Measurements from ENCODE around the gene AP5Z1. TPM values are rescaled to one million over a fixed set of nuclear protein-coding genes. Genes with fewer than 3 reads are reported as not detected.

The AP5Z1 gene
- total RNA-seq, 1 donor from 2014 or later = 44.4 TPM

DNA sequence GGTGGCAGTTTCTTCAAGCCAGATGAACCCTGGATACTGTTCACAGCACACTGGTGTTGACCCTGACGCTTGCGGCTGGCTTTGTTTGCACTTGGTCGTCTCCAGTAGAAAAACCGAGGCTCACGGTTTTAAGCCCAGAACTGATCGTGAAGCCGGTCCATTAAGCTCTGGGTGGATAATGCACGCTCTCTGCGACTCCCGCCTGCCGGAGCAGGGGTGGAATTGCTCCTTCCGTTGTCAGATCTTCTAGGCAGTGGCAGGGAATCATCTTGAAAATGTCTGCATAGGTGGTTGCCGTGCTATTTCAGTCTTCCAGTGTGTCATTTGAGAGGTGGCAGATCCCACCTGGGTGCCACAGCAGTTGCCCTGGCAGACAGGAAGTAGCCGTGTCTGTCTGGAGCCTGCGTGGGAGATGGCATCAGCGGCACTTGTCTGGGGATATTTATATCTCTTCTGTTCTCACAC, 35.9 kb upstream of the AP5Z1 start:
- intact Hi-C loops (cut with micrococcal nuclease) = no loop called here
- Mint-ChIP-seq H3K27ac (peak overlapping the region; percentile 86), H3K4me1 (peaks cover 57% of the 10 kb centered on the region), H3K4me3 (peak overlapping the region; percentile 83), H3K27me3 (no peaks in the 10 kb centered on the region), H3K36me3 (ENCODE audit: low read depth) (peaks cover 27% of the 10 kb centered on the region), H3K9me3 (no peaks in the 10 kb centered on the region)
- DNase-seq = peak; percentile 78

DNA sequence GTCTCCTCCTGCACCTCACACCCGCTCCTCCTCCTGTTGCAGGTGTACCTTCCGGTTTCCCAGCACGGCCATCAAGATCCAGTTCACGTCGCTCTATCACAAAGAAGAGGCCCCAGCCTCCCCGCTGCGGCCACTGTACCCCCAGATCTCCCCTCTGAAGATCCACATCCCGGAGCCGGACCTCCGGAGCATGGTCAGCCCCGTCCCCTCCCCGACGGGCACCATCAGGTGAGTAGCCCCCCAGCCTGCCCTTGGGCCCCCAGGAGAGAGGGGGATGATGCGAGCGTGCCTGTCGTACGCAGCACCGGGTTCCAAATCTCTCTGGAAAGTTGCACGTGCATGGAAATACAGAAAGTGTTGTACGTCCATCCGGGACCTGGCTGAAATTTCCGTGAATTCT, 34.6 kb upstream of the AP5Z1 start:
- no peak overlapping the region for H3K27ac Mint-ChIP-seq

DNA sequence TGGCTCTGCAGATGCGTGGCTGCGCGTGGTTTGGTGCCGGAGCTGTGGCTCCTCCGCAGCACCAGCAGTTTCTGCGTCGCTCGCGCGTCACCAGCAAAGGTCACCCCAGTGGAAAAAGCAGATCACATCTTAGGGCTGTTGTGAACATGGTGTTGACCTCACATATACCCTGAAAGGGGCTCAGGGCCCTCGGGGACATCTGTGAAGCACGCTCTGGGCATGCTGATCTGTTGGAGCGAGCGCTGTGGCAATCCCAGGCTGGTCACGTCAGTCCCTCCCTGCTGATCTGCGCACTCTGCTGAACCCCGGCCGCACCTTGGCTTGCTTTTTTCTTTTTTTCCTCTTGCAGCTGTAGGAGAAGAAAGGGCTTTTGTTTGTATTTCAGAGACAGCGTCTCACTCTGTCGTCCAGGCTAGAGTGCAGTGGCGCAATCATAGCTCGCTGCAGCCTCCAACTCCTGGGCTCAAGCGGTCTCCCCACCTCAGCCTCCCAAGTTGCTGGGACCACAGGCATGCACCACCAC, 33.3 kb upstream of the AP5Z1 start:
- Mint-ChIP-seq H3K4me1 (peaks cover 71% of the 10 kb centered on the region), H3K9me3 (no peaks in the 10 kb centered on the region), H3K27me3 (no peaks in the 10 kb centered on the region), H3K27ac (peak overlapping the region; percentile 4), H3K36me3 (ENCODE audit: low read depth) (peaks cover 27% of the 10 kb centered on the region), H3K4me3 (no peak overlapping the region)
- DNase-seq = no peak
- intact Hi-C loops (cut with micrococcal nuclease) = no loop called here

More for the DNA sequence above, 34.6 kb upstream of the AP5Z1 start:
- H3K4me1 Mint-ChIP-seq = peaks cover 65% of the 10 kb centered on the region
- no peak overlapping the region for H3K4me3 Mint-ChIP-seq
- intact Hi-C loops (cut with micrococcal nuclease) = no loop called here
- H3K36me3 Mint-ChIP-seq (ENCODE audit: low read depth) = peaks cover 24% of the 10 kb centered on the region
- no peaks in the 10 kb centered on the region for H3K27me3 Mint-ChIP-seq
- DNase-seq = no peak
- H3K9me3 Mint-ChIP-seq = no peaks in the 10 kb centered on the region

DNA sequence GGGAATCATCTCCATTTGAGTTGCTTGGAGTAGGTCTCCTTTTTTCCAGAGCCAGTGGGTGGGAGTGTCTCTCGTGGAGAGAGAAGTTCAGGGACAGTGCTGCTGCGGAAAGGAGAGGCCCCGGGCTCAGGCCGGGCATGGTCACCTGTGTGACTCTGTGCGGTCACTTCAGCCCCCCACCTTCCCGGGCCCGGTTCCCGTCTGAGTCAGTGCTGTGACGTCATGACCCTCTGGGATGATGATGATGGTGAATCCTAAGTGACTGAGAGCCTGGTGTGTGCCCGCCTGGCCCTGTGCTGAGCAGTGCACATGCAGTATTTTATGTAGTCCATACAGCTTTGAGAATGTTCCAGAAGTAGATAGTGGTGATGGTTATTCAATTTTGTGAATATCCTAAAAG, 32.6 kb upstream of the AP5Z1 start:
- Mint-ChIP-seq H3K4me3 (no peak overlapping the region), H3K36me3 (ENCODE audit: low read depth) (peaks cover 32% of the 10 kb centered on the region)

DNA sequence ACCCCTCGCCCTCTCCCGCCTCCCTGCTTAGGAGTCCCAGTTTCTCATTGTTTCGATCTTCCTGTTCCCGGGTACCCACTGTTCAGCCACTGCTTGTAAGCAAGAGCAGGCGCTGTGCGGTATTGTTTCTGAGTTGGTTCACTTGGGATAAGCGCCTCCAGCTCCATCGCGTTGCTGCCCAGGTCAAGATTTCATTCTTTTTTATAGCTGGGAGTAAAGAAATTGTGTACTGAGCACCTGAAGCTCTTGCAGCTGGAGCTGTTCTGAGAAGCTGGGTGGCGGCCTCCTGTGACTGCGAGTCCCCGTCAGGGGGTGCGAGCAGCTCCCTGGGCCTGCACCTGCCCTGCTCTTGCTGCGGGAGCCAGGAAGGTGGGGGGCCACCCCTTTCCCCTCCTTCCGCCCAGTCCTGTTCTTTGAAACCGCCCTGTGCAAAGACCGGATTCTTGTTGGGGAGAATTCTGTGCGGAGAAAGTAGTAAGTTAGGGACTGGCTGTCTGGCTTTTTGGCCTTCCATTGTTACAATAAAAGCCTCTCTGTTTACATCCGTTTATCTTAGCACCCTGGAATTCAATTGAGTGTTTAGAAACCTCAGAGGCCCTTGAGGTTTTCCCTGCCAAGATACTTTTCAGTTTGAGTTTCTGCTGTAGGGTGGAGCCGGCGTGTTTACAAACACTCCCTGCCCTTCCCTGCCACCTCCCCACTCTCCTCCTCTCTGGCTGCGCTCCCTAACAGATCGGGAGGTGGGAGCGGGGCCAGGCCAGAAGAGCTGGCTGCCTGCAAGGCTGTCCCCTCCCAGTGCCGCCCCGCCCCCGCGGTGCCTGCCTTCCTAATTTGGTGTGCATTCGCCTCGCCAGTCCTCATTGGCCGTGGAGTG, 30.8 kb upstream of the AP5Z1 start:
- Mint-ChIP-seq H3K4me1 (peaks cover 66% of the 10 kb centered on the region), H3K9me3 (no peaks in the 10 kb centered on the region), H3K36me3 (ENCODE audit: low read depth) (peaks cover 40% of the 10 kb centered on the region), H3K4me3 (peak overlapping the region; percentile 89), H3K27me3 (no peaks in the 10 kb centered on the region), H3K27ac (peak overlapping the region; percentile 94)
- peak; percentile 95 for DNase-seq
- intact Hi-C loops (cut with micrococcal nuclease) = loop anchor here (1.0 kb wide), 3 partner anchors 19 to 103 kb away; no protein-coding TSS in a partner anchor

More for the DNA sequence above, 32.6 kb upstream of the AP5Z1 start:
- Mint-ChIP-seq H3K27ac (peak overlapping the region; percentile 94), H3K27me3 (no peaks in the 10 kb centered on the region), H3K4me1 (peaks cover 70% of the 10 kb centered on the region), H3K9me3 (no peaks in the 10 kb centered on the region)
- intact Hi-C loops (cut with micrococcal nuclease) = no loop called here
- DNase-seq = no peak

DNA sequence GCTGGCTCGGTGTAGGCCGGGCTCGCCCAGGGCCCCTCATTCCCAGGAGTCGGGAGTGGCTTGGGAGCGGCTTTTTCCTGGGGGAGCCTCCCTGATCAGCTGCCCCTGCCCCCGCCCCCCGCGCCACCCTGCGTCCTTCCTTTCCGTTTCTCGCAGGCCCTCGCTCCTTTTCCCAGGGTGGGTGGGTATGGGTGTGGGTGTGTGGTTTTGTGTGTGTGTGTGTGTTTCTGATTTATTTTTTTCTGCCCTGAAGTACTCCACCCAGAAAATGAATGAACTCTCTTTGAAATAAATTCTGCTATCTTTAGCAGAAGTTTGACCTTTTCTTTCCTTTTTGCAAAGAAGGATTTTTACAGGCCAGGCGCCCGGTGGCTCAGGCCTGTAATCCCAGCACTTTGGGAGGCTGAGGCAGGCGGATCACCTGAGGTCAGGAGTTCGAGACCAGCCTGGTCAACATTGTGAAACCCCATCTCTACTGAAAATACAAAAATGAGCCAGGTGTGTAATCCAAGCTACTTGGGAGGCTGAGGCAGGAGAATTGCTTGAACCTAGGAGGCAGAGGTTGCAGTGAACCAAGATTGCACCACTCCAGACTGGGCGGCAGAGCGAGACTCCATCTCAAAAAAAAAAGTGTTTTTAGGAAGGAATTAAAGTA, 30.0 kb upstream of the AP5Z1 start:
- Mint-ChIP-seq H3K4me3 (peak overlapping the region; percentile 89), H3K4me1 (peaks cover 63% of the 10 kb centered on the region), H3K27me3 (no peaks in the 10 kb centered on the region), H3K36me3 (ENCODE audit: low read depth) (peaks cover 37% of the 10 kb centered on the region), H3K9me3 (no peaks in the 10 kb centered on the region), H3K27ac (peak overlapping the region; percentile 94)
- intact Hi-C loops (cut with micrococcal nuclease) = loop anchor here (1.0 kb wide), 2 partner anchors 61 to 104 kb away; no protein-coding TSS in a partner anchor
- DNase-seq = no peak

DNA sequence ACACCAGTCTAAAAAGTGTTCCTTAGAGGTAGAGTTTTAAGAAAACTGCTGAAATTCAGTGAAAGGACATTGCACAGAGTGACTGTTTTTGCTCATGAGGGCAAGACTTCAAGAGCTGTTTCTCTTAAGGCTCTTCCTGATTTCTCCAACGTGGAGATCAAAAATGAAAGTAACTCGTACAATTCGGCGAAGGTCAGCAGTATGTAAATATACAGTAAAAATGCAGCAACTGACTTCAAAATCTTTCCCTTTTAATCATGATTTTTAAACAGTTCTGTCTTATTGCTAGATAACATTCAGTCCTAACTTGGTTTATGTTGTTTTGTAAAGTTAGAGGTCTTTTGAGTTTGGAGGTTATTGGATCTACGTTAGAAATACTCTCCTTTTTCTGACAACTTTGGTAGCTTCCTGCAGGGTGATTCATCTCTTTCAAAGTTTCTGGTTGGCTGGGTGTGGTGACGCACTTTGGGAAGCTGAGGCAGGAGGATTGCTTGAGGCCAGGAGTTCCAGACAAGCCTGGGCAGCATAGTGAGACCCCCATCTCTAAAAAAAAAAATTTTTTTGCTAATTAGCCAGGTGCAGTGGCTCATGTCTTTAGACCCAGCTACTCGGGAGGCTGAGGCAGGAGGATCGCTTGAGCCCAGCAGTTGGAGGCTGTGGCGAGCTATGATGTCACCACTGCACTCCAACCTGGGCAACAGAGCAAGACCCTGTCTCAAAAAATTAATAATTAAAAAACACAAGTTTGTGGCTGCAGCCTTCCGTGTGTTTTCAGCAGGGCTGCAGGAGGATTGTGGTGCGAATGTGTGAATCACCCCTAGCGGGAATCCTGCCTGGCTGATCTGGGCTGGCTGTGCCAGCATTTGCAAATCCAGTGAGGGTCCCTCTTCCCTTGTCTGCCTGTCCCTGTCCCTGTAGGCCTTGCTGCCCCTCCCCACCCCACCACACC, 29.2 kb upstream of the AP5Z1 start:
- peak; percentile 80 for DNase-seq
- H3K27ac Mint-ChIP-seq = peak overlapping the region; percentile 94
- H3K9me3 Mint-ChIP-seq = no peaks in the 10 kb centered on the region
- H3K4me3 Mint-ChIP-seq = peak overlapping the region; percentile 89
- H3K27me3 Mint-ChIP-seq = no peaks in the 10 kb centered on the region
- H3K36me3 Mint-ChIP-seq (ENCODE audit: low read depth) = peaks cover 34% of the 10 kb centered on the region
- H3K4me1 Mint-ChIP-seq = peaks cover 63% of the 10 kb centered on the region
- intact Hi-C loops (cut with micrococcal nuclease) = loop anchor here (1.0 kb wide), 3 partner anchors 29 to 105 kb away; partner anchors contain the start of gene AP5Z1

DNA sequence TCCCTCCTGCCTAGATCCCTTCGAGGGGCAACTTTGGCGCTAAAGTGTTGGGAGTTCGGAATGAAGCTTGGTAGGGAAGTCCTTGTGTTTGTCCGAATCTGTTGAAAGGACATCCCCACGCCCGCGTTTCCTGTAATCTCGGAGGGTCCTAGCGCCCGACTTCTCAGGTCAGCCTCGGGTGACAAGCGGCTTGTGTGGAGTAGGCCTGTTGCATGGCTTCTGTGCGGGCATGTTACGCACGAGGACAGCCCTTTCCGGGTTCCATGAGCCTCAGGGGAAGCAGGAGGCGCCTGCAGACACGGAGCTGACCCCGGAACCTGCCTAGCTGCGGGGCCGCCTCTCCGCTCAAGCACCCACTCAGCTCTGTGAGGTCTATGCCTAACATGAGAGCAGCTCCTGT, 28.4 kb upstream of the AP5Z1 start:
- peak overlapping the region; percentile 69 for H3K27ac Mint-ChIP-seq
- intact Hi-C loops (cut with micrococcal nuclease) = no loop called here
- H3K27me3 Mint-ChIP-seq = no peaks in the 10 kb centered on the region
- H3K36me3 Mint-ChIP-seq (ENCODE audit: low read depth) = peaks cover 30% of the 10 kb centered on the region
- H3K4me3 Mint-ChIP-seq = peak overlapping the region; percentile 51
- H3K4me1 Mint-ChIP-seq = peaks cover 58% of the 10 kb centered on the region
- no peaks in the 10 kb centered on the region for H3K9me3 Mint-ChIP-seq
- DNase-seq = no peak

DNA sequence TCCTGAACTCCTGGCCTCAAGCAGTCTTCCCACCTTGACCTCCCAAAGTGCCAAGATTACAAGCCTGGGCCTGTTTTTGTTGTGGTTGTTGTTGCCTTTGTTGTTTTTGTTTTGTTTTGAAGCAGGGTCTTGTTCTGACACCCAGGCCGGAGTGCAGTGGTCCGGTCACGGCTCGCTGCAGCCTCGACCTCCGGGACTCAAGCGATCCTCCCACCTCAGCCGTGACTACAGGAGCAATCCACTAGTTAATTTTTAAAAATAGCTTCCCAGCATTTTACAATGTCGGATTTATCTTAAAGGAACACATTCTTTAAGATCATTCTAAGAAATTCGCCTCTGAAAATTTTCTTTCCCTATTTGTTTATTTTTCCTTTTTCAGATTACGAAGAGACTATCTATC, 27.7 kb upstream of the AP5Z1 start:
- Mint-ChIP-seq H3K36me3 (ENCODE audit: low read depth) (peaks cover 24% of the 10 kb centered on the region), H3K27ac (peak overlapping the region; percentile 82), H3K9me3 (no peaks in the 10 kb centered on the region), H3K4me1 (peaks cover 56% of the 10 kb centered on the region), H3K4me3 (peak overlapping the region; percentile 47), H3K27me3 (no peaks in the 10 kb centered on the region)
- no peak for DNase-seq
- intact Hi-C loops (cut with micrococcal nuclease) = no loop called here

DNA sequence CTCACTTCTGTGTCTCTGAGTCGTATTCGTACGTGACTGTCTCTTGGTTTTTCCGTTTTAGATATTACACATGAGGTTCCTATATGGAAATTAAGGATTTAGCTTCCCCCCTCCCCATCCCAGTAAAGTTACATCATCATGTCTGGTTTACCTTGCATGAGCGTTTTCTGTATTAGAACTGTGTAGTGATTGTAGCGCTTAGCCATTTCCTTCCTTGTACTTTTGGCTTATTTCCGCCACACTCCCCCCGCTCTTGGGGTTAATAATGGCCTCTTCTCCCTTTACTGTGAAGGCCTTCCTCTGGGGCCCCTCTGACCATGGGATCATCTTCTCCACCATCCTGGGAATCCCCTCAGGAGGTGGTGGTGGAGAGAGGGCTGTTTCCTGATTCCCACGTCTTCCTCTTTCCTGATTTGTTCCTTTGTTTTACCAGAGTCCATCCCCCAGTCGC, 27.2 kb upstream of the AP5Z1 start:
- H3K27ac Mint-ChIP-seq = peak overlapping the region; percentile 82
- no peaks in the 10 kb centered on the region for H3K9me3 Mint-ChIP-seq
- H3K4me1 Mint-ChIP-seq = peaks cover 55% of the 10 kb centered on the region
- H3K4me3 Mint-ChIP-seq = peak overlapping the region; percentile 47
- H3K27me3 Mint-ChIP-seq = no peaks in the 10 kb centered on the region
- intact Hi-C loops (cut with micrococcal nuclease) = no loop called here
- H3K36me3 Mint-ChIP-seq (ENCODE audit: low read depth) = peaks cover 20% of the 10 kb centered on the region
- DNase-seq = no peak

DNA sequence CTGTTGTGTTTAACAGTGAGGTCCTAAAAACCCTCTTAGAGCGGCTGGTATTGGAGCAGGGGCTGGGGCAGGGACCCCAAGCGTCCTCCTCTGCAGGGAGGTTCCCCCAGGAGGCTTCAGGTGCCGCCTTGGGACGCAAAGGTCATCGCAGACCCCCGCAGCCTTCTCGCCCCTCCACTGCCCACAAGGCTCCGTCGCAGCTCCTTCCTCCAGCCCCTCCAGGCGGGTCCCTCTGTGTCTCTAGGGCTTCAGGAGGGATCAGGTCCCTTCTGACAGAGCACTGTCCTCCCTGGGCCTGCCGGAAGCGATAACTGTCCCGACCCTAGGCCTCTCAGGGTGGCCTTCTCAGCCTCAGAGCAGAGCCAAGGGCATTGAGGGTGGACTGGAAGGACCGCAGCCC, 26.1 kb upstream of the AP5Z1 start:
- H3K4me1 Mint-ChIP-seq = peaks cover 45% of the 10 kb centered on the region
- intact Hi-C loops (cut with micrococcal nuclease) = no loop called here
- H3K27ac Mint-ChIP-seq = no peak overlapping the region
- no peak for DNase-seq
- H3K9me3 Mint-ChIP-seq = no peaks in the 10 kb centered on the region
- no peak overlapping the region for H3K4me3 Mint-ChIP-seq
- H3K27me3 Mint-ChIP-seq = no peaks in the 10 kb centered on the region
- peaks cover 19% of the 10 kb centered on the region for H3K36me3 Mint-ChIP-seq (ENCODE audit: low read depth)

DNA sequence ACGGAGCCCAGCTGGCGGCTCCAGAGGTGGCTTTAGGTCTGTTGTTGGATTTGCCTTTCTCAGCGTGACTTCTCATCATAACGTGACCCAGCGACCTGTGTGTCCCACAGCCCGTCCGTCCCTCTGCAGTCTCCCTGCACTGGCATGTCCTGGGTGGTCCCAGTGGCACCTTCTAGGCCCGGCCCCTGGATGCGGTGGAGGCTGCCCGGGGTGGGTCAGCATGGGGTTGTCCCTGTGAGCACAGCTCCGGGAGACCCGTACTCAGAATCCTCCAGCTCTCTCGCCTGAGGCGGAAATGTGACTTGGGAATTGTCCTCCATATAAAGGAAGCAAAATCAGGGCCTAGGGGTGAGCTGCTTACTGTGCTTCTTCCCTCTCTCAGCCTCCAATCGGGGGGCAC, 25.6 kb upstream of the AP5Z1 start:
- intact Hi-C loops (cut with micrococcal nuclease) = no loop called here
- no peak overlapping the region for H3K27ac Mint-ChIP-seq
- peaks cover 41% of the 10 kb centered on the region for H3K4me1 Mint-ChIP-seq
- H3K27me3 Mint-ChIP-seq = no peaks in the 10 kb centered on the region
- peaks cover 20% of the 10 kb centered on the region for H3K36me3 Mint-ChIP-seq (ENCODE audit: low read depth)
- no peak for DNase-seq
- H3K4me3 Mint-ChIP-seq = no peak overlapping the region
- H3K9me3 Mint-ChIP-seq = no peaks in the 10 kb centered on the region

DNA sequence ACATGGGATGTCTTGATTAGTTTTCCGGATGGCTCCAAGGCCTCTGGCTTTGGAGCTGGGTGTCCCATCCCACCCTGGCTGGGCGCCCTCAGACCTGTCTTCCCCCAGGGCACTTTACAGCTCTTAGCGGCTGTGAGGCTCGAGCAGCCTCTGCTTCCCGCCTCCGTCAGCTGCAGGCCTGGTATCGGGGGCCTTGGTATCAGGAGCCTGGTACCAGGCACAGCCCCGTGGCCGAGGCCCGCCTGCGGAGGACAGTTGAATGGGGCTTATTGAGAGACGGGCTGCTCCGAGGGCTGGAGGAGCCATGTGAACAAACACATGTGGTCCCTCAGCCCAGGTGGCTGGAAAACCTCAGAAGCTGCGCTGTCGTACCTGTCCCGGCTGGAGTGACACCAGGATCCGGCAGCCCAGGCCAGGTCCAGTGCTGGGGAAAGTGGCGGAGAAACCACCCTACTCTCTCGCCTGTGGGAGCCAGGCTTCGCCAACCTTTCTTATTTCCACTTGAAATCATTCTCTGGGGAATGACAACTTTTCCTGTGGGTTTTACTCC, 23.9 kb upstream of the AP5Z1 start:
- peaks cover 28% of the 10 kb centered on the region for H3K4me1 Mint-ChIP-seq
- no peaks in the 10 kb centered on the region for H3K9me3 Mint-ChIP-seq
- DNase-seq = no peak
- H3K27ac Mint-ChIP-seq = no peak overlapping the region
- H3K36me3 Mint-ChIP-seq (ENCODE audit: low read depth) = peaks cover 26% of the 10 kb centered on the region
- no peak overlapping the region for H3K4me3 Mint-ChIP-seq
- H3K27me3 Mint-ChIP-seq = no peaks in the 10 kb centered on the region
- intact Hi-C loops (cut with micrococcal nuclease) = no loop called here

Data from activated CD4-positive, alpha-beta T cell treated with anti-CD3 and anti-CD28 coated beads, Interleukin-2, amount 10 ng/mL, durations not matched to agents 24 days and 14 days (primary cell).